Liver (tissue), 9 donors: ENCODE measurements around the gene B4GALT1. TPM values are rescaled to one million over a fixed set of nuclear protein-coding genes. Genes with fewer than 3 reads are reported as not detected.

Experiments used
- DNase-seq: peaks from one replicate; pipeline ENCODE4 v3.0.0-alpha.2; 2017; ENCODE audit warnings: low spot score
- H3K27ac ChIP-seq, 2 donors: one replicate each; pipeline ENCODE4 v1.7.0; 2013; ENCODE audit warnings: inconsistent platforms in 2 of 2, low read length in 2 of 2, control low read depth in 1 of 2, low read depth in 1 of 2, mild to moderate bottlenecking in 1 of 2
- H3K27me3 ChIP-seq, 4 donors: one replicate each; pipeline versions ENCODE4 v1.6.1 to v1.7.0; 2013; ENCODE audit warnings: low read length in 3 of 4, inconsistent platforms in 1 of 4, mild to moderate bottlenecking in 1 of 4, moderate library complexity in 1 of 4; ENCODE audit not compliant: control insufficient read depth in 4 of 4, insufficient read depth in 4 of 4
- H3K36me3 ChIP-seq, 4 donors: one replicate each; pipeline versions ENCODE4 v1.6.1 to v1.7.0; 2013; ENCODE audit warnings: low read length in 3 of 4, mild to moderate bottlenecking in 3 of 4, low read depth in 1 of 4, moderate library complexity in 1 of 4; ENCODE audit not compliant: control insufficient read depth in 4 of 4, insufficient read depth in 3 of 4
- H3K4me1 ChIP-seq, 4 donors: one replicate each; pipeline versions ENCODE4 v1.6.1 to v1.7.0; 2013; ENCODE audit warnings: low read length in 3 of 4, mild to moderate bottlenecking in 3 of 4, moderate library complexity in 1 of 4; ENCODE audit not compliant: control insufficient read depth in 4 of 4, insufficient read depth in 4 of 4
- H3K4me3 ChIP-seq, 3 donors: one replicate each; pipeline versions ENCODE4 v1.6.1 to v1.7.0; 2013; ENCODE audit warnings: low read length in 3 of 3, control low read depth in 1 of 3, low read depth in 1 of 3, mild to moderate bottlenecking in 1 of 3
- H3K9ac ChIP-seq, 2 donors: one replicate each; pipeline ENCODE4 v1.7.0; 2013; ENCODE audit warnings: low read length in 2 of 2, mild to moderate bottlenecking in 2 of 2, moderate library complexity in 2 of 2, control low read depth in 1 of 2, low read depth in 1 of 2
- H3K9me3 ChIP-seq, 4 donors: one replicate each; pipeline versions ENCODE4 v1.6.1 to v1.7.0; 2013; ENCODE audit warnings: low read length in 3 of 4; ENCODE audit not compliant: control insufficient read depth in 4 of 4
- FOXA2 ChIP-seq: IDR thresholded peaks from 2 replicates; pipeline ENCODE4 v1.6.1; 2016; ENCODE audit warnings: antibody characterized with exemption
- HNF4A ChIP-seq, 2 donors: conservative IDR thresholded peaks; 2 replicates each; pipeline ENCODE4 v1.6.1; 2016; ENCODE audit warnings: antibody characterized with exemption in 2 of 2, mild to moderate bottlenecking in 2 of 2
- HNF4G ChIP-seq: IDR thresholded peaks from 2 replicates; pipeline ENCODE4 v1.6.1; 2016; ENCODE audit warnings: antibody characterized with exemption
- JUND ChIP-seq, 2 donors: IDR thresholded peaks; 2 replicates each; pipeline ENCODE4 v1.6.1; 2016; ENCODE audit warnings: antibody characterized with exemption in 2 of 2
- REST ChIP-seq: IDR thresholded peaks from 2 replicates; pipeline ENCODE4 v1.6.1; 2016; ENCODE audit warnings: antibody characterized with exemption, mild to moderate bottlenecking
- RXRA ChIP-seq, 2 donors: IDR thresholded peaks; 2 replicates each; pipeline ENCODE4 v1.6.1; 2017 to 2018; ENCODE audit warnings: antibody characterized with exemption in 2 of 2, mild to moderate bottlenecking in 1 of 2
- SP1 ChIP-seq: IDR thresholded peaks from 2 replicates; pipeline ENCODE4 v1.6.1; 2018; ENCODE audit warnings: antibody characterized with exemption, mild to moderate bottlenecking
- YY1 ChIP-seq: IDR thresholded peaks from 2 replicates; pipeline ENCODE4 v1.6.1; 2016; ENCODE audit warnings: antibody characterized with exemption, mild to moderate bottlenecking
- ZBTB33 ChIP-seq: IDR thresholded peaks from 2 replicates; pipeline ENCODE4 v1.6.1; 2016; ENCODE audit warnings: antibody characterized with exemption
- WGBS: extraction: QIAGEN DNeasy Blood & Tissue Kit; methylation state at CpG from one replicate; pipeline ENCODE4 v1.1.7; 2013; 5-methylcytosine and 5-hydroxymethylcytosine counted together
- polyA plus RNA-seq, 2 donors: library from polyadenylated mRNA; stranded (reverse) in 1 of 2; unstranded in 1 of 2; fragments of 200-250 nt in 1 of 2; fragments of >200 nt in 1 of 2; fragmentation: Nextera tagmentation in 1 of 2; extraction: Ambion mirVana in 1 of 2; gene quantifications; one replicate each; pipeline versions ENCODE4 v1.2.1 to v1.2.3, GENCODE V29; 2013 to 2015
- total RNA-seq, 2 donors: library from RNA; depleted of rRNA; stranded (reverse); fragments of >200 nt; gene quantifications; one replicate each; pipeline ENCODE4 v1.2.3, GENCODE V29; 2014
- TF ChIP-seq, protein P1 (sequence below): fragments of 150-350 bp; IDR thresholded peaks from 2 replicates; pipeline ENCODE4 v1.5.1; 2017; ENCODE audit warnings: improper control_type of control experiment, low read depth, low read length; ENCODE audit not compliant: missing input control
- TF ChIP-seq, protein P2 (sequence below): IDR thresholded peaks from 2 replicates; pipeline ENCODE4 v1.6.1; 2016; ENCODE audit warnings: antibody characterized with exemption
- donor health status: healthy.
- donor health status: healthy.
- donor health status: healthy.
- donor health status: healthy.
- donor health status: healthy.

Gene B4GALT1
- total and polyA plus RNA-seq, 4 donors, result 25.9 to 59.8 (median 42.7) TPM

DNA sequence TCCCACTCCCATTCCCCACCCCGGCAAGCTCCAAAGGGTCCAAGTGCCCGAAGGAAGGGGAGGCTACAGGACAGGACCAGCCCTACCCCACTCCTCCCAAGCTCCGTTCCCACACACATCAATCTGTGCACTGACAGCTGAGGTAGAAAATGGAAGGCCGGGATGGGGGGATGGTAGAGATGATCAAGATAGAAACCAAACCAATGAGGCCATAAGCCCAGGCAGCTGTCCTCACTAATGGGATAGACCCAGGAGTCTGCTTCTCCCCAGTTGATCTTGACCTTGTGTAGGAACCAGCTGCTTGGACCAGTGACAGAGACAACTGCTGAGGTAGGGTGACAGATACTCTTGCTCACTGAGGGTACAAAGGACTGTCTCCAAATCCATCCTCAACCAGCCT, 38.6 kb downstream of the B4GALT1 start (continued):
- TF ChIP-seq, protein P1, sequence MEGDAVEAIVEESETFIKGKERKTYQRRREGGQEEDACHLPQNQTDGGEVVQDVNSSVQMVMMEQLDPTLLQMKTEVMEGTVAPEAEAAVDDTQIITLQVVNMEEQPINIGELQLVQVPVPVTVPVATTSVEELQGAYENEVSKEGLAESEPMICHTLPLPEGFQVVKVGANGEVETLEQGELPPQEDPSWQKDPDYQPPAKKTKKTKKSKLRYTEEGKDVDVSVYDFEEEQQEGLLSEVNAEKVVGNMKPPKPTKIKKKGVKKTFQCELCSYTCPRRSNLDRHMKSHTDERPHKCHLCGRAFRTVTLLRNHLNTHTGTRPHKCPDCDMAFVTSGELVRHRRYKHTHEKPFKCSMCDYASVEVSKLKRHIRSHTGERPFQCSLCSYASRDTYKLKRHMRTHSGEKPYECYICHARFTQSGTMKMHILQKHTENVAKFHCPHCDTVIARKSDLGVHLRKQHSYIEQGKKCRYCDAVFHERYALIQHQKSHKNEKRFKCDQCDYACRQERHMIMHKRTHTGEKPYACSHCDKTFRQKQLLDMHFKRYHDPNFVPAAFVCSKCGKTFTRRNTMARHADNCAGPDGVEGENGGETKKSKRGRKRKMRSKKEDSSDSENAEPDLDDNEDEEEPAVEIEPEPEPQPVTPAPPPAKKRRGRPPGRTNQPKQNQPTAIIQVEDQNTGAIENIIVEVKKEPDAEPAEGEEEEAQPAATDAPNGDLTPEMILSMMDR, result no peak

- no peak for DNase-seq
- H3K27ac ChIP-seq, result no peak overlapping the region
- H3K9ac ChIP-seq, result no peak overlapping the region
- H3K4me1 ChIP-seq, result peaks cover 11 to 33% (median 29%) of the 10 kb centered on the region in 4 donors
- no peak for TF ChIP-seq HNF4G
- no peak overlapping the region for H3K4me3 ChIP-seq
- no peaks in the 10 kb centered on the region for H3K27me3 ChIP-seq
- peaks cover 11 to 56% (median 41%) of the 10 kb centered on the region in 4 donors for H3K36me3 ChIP-seq
- H3K9me3 ChIP-seq, result no peaks in the 10 kb centered on the region
- 75% methylated on average over 5 of the region's 5 CpGs for WGBS
Observed at GRCh38 chr9:33127881-33128280, 39.3 kb downstream of the B4GALT1 start.

DNA sequence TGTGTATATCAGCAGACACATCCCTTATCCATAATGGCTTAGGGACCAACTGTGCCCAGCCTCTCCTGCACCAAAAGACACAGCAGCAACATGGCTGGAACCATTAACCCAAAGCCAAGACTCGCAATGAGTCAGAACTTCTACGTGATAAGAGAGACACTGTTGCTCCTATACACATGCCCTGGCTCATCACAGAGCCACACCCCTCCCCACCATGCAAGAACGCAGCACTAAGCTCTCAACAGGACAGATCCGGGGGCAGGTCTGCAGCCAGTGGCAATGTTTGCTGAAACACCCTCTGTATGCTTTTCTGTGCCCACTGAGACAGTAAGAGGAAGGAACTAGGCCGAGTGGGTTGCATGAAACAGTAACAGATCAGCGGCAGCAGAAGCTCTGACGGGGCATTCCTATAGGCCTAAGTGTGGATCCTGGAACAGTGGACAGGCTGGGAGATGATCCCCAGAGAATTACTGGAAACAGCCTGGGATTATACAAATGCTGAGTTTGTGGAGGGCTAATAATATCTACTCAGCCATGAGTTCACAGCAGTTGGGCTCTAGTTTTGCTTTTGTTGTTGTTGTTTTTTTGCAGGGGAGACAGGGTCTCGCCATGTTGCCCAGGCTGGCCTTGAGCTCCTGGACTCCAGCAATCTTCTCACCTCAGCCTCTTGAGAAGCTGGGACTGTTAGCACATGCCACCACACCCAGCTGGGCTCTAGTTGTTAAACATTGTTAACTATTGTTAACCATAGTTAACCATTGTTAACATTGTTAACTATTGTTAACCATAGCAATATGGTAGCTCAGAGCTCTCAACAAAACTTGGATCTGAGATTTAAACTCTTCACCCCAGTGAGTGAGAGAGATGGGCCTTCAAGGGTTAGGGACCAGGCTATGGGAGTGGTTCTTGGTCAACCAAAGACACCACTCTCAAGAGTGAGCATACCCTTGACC, 41.0 kb downstream of the B4GALT1 start:
- no peak for DNase-seq
- Histone ChIP-seq H3K9me3 (no peaks in the 10 kb centered on the region), H3K27ac (no peak overlapping the region), H3K9ac (no peak overlapping the region), H3K27me3 (no peaks in the 10 kb centered on the region), H3K4me1 (peaks cover 8 to 18% (median 15%) of the 10 kb centered on the region in 4 donors), H3K4me3 (no peak overlapping the region), H3K36me3 (peaks cover 11 to 56% (median 41%) of the 10 kb centered on the region in 4 donors)
- TF ChIP-seq HNF4A (conservative IDR thresholded peaks at IDR 0.05) (no peak), REST (no peak), YY1 (no peak), RXRA (IDR thresholded peaks at IDR 0.05) (no peak), JUND (IDR thresholded peaks at IDR 0.05) (no peak), FOXA2 (no peak), ZBTB33 (no peak), SP1 (no peak)
- TF ChIP-seq, protein P2, sequence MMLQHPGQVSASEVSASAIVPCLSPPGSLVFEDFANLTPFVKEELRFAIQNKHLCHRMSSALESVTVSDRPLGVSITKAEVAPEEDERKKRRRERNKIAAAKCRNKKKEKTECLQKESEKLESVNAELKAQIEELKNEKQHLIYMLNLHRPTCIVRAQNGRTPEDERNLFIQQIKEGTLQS, result no peak
- TF ChIP-seq, protein P1, result no peak
- WGBS, result 83% methylated on average over 8 of the region's 8 CpGs
